ENCODE measurements around the gene PSMB11. TPM values are rescaled to one million over a fixed set of nuclear protein-coding genes. Genes with fewer than 3 reads are reported as not detected.

PSMB11 gene
- total RNA-seq, 1 donor from 2014 or later, result not detected

- H3K27ac Mint-ChIP-seq, result no peak overlapping the region
- H3K4me1 ChIP-seq, result peaks cover 44% of the 10 kb centered on the region
Measured at GRCh38 chr14:23021889-23022442, 20.0 kb upstream of the PSMB11 start.

DNA sequence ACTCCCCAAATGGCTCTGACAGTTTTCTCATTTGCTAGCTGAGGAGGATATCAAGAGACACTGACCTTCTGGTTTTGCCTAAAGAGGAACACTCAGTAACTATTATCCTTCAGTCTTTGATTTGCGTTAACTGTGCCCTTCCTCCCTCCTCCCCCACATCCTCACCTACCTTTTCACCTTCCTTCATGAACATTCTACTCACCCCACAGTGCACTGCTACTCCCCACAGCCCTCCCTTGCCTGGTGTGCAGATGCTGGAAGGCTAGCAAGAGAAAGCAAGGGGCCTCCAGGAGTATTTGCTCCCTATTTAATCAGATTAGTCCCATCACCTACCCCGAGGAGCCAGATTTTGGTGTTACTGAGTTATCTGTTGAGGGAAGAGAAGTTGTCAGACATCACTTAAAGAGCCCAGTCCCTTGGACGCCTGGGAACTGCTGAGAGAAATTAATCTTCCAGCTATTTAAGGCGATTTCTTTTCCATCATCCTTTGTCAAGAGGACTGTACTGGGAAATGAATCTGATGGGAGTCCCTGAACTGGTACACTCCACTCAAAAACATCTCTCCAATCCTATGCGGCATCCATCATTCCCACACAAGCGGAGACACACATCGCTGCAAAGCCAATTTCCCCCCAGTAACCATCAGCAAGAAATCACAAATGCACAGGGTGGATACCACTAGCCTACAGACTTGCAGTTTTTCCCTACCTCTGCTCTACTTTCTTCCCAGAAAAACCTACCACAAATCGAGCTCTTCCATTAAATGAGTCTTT, 18.8 kb upstream of the PSMB11 start:
- no peak overlapping the region for H3K4me3 ChIP-seq
- H3F3A ChIP-seq (ENCODE audit: low read depth), result peaks cover 55% of the 10 kb centered on the region
- peak overlapping the region; percentile 25 for H3K4me3 Mint-ChIP-seq
- H3K27me3 Mint-ChIP-seq (ENCODE audit: insufficient read depth, low read depth), result no peaks in the 10 kb centered on the region
- H2AFZ ChIP-seq (replicated peaks), result no peak overlapping the region
- H3K79me2 ChIP-seq (ENCODE audit: low read depth), result peaks cover 7% of the 10 kb centered on the region
- H3K9ac ChIP-seq, result no peak overlapping the region
- H4K20me1 ChIP-seq (ENCODE audit: low read depth), result peaks cover 4% of the 10 kb centered on the region
- H3K36me3 ChIP-seq, result no peaks in the 10 kb centered on the region
- peak overlapping the region; percentile 23 for H3K27ac Mint-ChIP-seq
- DNase-seq (ENCODE audit: low spot score), result no peak
- peaks cover 39% of the 10 kb centered on the region for H3K4me1 ChIP-seq
- peak overlapping the region; percentile 13 for H3K27ac ChIP-seq
- TF ChIP-seq EZH2phosphoT487 (IDR thresholded peaks at IDR 0.05), result no peak
- no peak for TF ChIP-seq CTCF (IDR thresholded peaks at IDR 0.05)
- no peak for TF ChIP-seq EZH2 (IDR thresholded peaks at IDR 0.05)
- no peak overlapping the region for H3K4me2 ChIP-seq
- H3K4me1 Mint-ChIP-seq, result peaks cover 30% of the 10 kb centered on the region
- H3K9me3 Mint-ChIP-seq, result no peaks in the 10 kb centered on the region
- peaks cover 24% of the 10 kb centered on the region for H3K36me3 Mint-ChIP-seq
- H3K27me3 ChIP-seq, result no peaks in the 10 kb centered on the region
- no peaks in the 10 kb centered on the region for H3K9me3 ChIP-seq (ENCODE audit: low read depth)

More at GRCh38 chr14:23021889-23022442, 20.0 kb upstream of the PSMB11 start:
- Histone ChIP-seq H4K20me1 (ENCODE audit: low read depth) (no peaks in the 10 kb centered on the region), H3K36me3 (no peaks in the 10 kb centered on the region), H2AFZ (replicated peaks) (no peak overlapping the region), H3K4me3 (no peak overlapping the region), H3F3A (ENCODE audit: low read depth) (peaks cover 51% of the 10 kb centered on the region), H3K27me3 (no peaks in the 10 kb centered on the region), H3K4me2 (no peak overlapping the region), H3K79me2 (ENCODE audit: low read depth) (no peaks in the 10 kb centered on the region), H3K9me3 (ENCODE audit: low read depth) (no peaks in the 10 kb centered on the region), H3K27ac (no peak overlapping the region), H3K9ac (no peak overlapping the region)
- peaks cover 18% of the 10 kb centered on the region for H3K36me3 Mint-ChIP-seq
- peaks cover 30% of the 10 kb centered on the region for H3K4me1 Mint-ChIP-seq
- H3K27me3 Mint-ChIP-seq (ENCODE audit: insufficient read depth, low read depth), result no peaks in the 10 kb centered on the region
- TF ChIP-seq EZH2 (IDR thresholded peaks at IDR 0.05), result no peak
- no peak for TF ChIP-seq CTCF (IDR thresholded peaks at IDR 0.05)
- TF ChIP-seq EZH2phosphoT487 (IDR thresholded peaks at IDR 0.05), result no peak
- H3K4me3 Mint-ChIP-seq, result no peak overlapping the region
- DNase-seq (ENCODE audit: low spot score), result no peak
- H3K9me3 Mint-ChIP-seq, result no peaks in the 10 kb centered on the region

DNA sequence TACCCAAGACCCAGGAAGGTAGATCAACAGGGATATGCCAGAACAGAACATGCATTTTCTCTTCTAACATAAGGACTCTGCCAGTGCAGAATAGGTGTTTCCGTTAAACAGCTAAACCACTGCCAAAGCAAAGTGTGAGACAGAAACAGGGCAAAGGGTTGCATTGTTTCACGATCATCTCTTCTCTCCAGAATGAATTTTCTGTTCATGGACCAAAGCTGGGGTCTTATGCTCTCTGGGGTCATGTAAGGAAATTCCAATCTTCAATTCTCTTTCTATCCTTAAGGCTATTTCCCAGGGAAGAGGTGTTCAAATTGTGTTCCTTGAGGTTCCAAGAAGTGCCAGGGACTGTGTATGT, 18.2 kb upstream of the PSMB11 start:
- H3K4me1 ChIP-seq, result peaks cover 38% of the 10 kb centered on the region
- H3K9me3 ChIP-seq (ENCODE audit: low read depth), result no peaks in the 10 kb centered on the region
- Mint-ChIP-seq H3K36me3 (peaks cover 26% of the 10 kb centered on the region), H3K4me1 (peaks cover 30% of the 10 kb centered on the region), H3K27ac (peak overlapping the region; percentile 23), H3K27me3 (ENCODE audit: insufficient read depth, low read depth) (no peaks in the 10 kb centered on the region), H3K4me3 (no peak overlapping the region), H3K9me3 (no peaks in the 10 kb centered on the region)
- H3K27me3 ChIP-seq, result no peaks in the 10 kb centered on the region
- no peak overlapping the region for H3K9ac ChIP-seq
- no peak overlapping the region for H3K4me3 ChIP-seq
- no peaks in the 10 kb centered on the region for H3K36me3 ChIP-seq
- no peak overlapping the region for H3K4me2 ChIP-seq
- H3F3A ChIP-seq (ENCODE audit: low read depth), result peaks cover 60% of the 10 kb centered on the region
- peaks cover 12% of the 10 kb centered on the region for H3K79me2 ChIP-seq (ENCODE audit: low read depth)
- H3K27ac ChIP-seq, result no peak overlapping the region
- no peak for DNase-seq (ENCODE audit: low spot score)
- no peak for TF ChIP-seq EZH2 (IDR thresholded peaks at IDR 0.05)
- no peak for TF ChIP-seq CTCF (IDR thresholded peaks at IDR 0.05)
- TF ChIP-seq EZH2phosphoT487 (IDR thresholded peaks at IDR 0.05), result no peak
- H2AFZ ChIP-seq (replicated peaks), result no peak overlapping the region
- H4K20me1 ChIP-seq (ENCODE audit: low read depth), result peaks cover 5% of the 10 kb centered on the region

Data from neural progenitor cell (in vitro differentiated cells).